HUES6 (cell line): Measurements from ENCODE around the gene ANKRD33.

Source experiments
- H3K27ac ChIP-seq: 2 replicates; pipeline ENCODE4 v1.7.0; 2013; ENCODE audit warnings: low read depth, mild to moderate bottlenecking, low read length, inconsistent platforms
- H3K27me3 ChIP-seq: 2 replicates; pipeline ENCODE4 v1.6.1; 2013; ENCODE audit warnings: low read length; ENCODE audit not compliant: control insufficient read depth, insufficient read depth
- H3K36me3 ChIP-seq: 2 replicates; pipeline ENCODE4 v1.6.1; 2013; ENCODE audit warnings: low read length; ENCODE audit not compliant: control insufficient read depth, insufficient read depth
- H3K4me1 ChIP-seq: 2 replicates; pipeline ENCODE4 v1.6.1; 2013; ENCODE audit warnings: low read length; ENCODE audit not compliant: control insufficient read depth, insufficient read depth
- H3K4me3 ChIP-seq: 2 replicates; pipeline ENCODE4 v1.5.1; 2013; ENCODE audit warnings: low read depth, low read length
- H3K9ac ChIP-seq: one replicate; pipeline ENCODE4 v1.6.1; 2013; ENCODE audit warnings: mild to moderate bottlenecking, low read length
- H3K9me3 ChIP-seq: 2 replicates; pipeline ENCODE4 v1.6.1; 2013; ENCODE audit warnings: low read depth, low read length; ENCODE audit not compliant: control insufficient read depth, insufficient read depth

Gene ANKRD33

DNA sequence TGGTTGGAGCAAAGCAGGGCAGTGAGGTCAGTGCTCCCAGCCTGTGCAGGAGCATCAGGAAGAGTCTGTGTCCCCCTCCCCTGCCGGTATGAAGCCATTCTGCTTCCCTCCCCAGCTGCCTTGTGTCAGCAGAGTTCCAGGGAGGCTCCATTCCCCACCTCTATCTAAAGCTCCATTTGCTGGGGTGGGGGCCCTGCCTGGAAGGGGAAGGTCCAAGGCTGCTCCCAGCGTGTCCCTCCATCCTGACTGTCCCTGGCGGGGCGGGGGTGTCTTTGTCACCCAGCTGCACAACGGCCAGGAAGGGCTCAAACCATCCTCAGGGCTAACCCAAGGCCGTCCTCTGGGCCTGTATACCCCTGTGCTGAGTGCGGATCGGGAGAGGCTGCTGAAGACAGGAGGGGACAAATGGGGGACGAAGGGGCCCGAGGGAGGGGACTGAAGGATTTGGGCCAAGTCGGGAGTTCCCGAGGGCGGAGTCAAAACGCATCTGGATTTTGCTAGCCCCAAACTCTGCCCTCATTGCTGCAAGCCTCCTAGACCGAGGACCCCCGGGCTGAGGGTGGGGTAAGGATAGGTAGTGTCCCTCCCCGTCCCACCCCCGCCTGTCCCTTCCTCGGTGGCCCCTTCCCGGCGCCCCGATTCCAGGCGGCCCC, 18.7 kb downstream of the ANKRD33 start:
- H3K9ac ChIP-seq, result no peak overlapping the region
- H3K27ac ChIP-seq, result no peak overlapping the region
- no peaks in the 10 kb centered on the region for H3K9me3 ChIP-seq
- no peaks in the 10 kb centered on the region for H3K36me3 ChIP-seq
- H3K4me3 ChIP-seq, result peak overlapping the region; percentile 51; the same call in 1 of the 2 replicates
- peaks cover 54% of the 10 kb centered on the region for H3K27me3 ChIP-seq
- peaks cover 14% of the 10 kb centered on the region; the same call in 1 of the 2 replicates for H3K4me1 ChIP-seq

DNA sequence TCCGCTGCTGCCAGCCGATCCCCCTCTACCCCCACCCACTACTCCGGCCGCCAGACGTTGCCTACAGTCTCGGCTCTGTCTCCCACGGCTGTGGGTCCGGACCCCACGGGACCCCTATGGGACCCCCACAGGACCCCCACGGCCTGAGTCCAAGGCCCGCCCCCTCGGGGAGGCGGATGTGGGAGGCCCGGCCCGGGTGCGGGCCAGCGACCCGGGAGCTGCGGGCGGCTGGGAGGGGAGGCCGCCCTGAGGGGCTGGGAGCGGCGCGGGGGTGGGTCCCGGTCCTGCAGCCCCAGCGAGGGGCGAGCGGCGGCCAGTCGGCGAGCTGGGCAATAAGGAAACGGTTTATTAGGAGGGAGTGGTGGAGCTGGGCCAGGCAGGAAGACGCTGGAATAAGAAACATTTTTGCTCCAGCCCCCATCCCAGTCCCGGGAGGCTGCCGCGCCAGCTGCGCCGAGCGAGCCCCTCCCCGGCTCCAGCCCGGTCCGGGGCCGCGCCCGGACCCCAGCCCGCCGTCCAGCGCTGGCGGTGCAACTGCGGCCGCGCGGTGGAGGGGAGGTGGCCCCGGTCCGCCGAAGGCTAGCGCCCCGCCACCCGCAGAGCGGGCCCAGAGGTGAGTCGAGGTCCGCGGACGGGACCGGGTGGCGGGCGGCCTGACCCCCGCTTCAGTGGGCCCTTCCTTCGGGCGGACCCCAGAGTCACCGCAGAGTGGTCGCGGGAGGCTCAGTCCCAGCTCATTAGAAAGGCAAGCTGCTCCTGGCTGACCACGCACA, 19.4 kb downstream of the ANKRD33 start, which contains the start of gene ACVRL1:
Gene ACVRL1, plus strand, starts transcription at position 422 of the 773 bp plus-strand sequence. CDS start 4,971 bp downstream, outside the sequence.
- H3K4me1 ChIP-seq, result peaks cover 20% of the 10 kb centered on the region; the same call in 1 of the 2 replicates
- H3K36me3 ChIP-seq, result no peaks in the 10 kb centered on the region
- no peaks in the 10 kb centered on the region for H3K9me3 ChIP-seq
- peak within 1 kb of the TSS; percentile 51 for H3K4me3 ChIP-seq
- H3K9ac ChIP-seq, result no peak within 1 kb of the TSS
- H3K27ac ChIP-seq, result no peak within 1 kb of the TSS
- peaks cover 54% of the 10 kb centered on the region for H3K27me3 ChIP-seq

DNA sequence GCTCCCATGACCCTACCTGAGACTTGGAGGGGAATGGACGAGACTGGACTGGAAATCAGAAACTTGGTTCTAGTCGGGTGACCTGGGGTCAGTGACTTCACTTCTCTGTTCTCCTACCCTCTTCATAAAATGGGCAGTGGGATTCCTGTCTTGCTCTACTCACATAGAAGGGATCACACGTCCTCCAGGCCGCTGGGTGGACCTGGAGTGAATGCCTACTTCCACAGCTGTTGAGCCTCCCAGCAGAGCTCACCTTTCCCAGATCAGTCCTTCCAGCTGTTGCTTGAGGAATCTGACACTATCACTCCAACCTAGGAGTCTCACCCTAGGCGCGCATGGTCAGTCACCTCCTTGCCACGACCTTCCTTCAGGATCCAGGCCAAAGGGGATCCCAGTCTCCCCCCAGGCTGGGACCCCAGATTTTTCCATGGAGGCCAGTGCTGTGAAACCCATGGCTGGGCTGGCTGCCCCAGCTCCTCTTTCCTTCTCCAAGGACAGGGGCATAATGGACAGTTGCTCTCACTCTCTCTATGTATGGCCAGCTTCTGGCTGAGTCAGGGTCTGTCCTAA, 20.0 kb downstream of the ANKRD33 start:
- Histone ChIP-seq H3K4me3 (peak overlapping the region; percentile 51), H3K4me1 (peaks cover 25% of the 10 kb centered on the region; the same call in 1 of the 2 replicates), H3K36me3 (no peaks in the 10 kb centered on the region), H3K9ac (no peak overlapping the region), H3K9me3 (no peaks in the 10 kb centered on the region), H3K27me3 (peaks cover 54% of the 10 kb centered on the region), H3K27ac (no peak overlapping the region)

DNA sequence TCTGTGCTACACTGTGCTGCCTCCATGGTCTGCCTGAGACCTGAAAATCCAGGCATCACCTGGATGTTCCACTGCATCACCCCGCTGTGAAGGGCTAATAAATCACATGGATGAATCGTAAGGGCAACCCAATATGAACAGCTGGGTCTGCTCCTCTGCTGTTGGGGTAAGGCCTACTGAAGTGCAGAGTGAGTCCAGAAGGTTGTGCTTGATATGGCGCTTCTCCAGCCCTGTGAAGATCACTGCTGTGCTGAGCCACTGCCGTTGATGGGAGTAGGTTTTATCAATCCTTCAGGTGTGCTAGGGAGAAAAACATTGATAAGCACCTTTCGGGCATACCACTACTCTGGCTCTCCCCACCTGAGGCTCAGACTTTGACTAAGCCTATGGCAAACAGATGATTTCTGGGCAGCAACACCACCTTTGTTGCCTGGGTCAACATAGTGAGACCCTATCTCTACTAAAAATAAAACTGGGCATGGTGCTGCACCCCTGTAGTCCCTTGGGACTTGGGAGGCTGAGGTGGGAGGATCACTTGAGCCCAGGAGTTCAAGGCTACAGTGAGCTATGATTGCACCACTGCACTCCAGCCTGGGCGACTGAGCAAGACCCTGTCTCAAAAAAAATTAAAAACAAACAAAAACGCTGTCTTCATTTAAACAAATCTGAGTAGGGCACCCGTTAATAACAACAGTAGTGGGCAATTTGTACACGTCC, 21.1 kb downstream of the ANKRD33 start:
- Histone ChIP-seq H3K9ac (no peak overlapping the region), H3K27me3 (peaks cover 54% of the 10 kb centered on the region), H3K36me3 (no peaks in the 10 kb centered on the region), H3K27ac (no peak overlapping the region), H3K4me3 (no peak overlapping the region), H3K4me1 (peaks cover 25% of the 10 kb centered on the region; the same call in 1 of the 2 replicates), H3K9me3 (no peaks in the 10 kb centered on the region)

DNA sequence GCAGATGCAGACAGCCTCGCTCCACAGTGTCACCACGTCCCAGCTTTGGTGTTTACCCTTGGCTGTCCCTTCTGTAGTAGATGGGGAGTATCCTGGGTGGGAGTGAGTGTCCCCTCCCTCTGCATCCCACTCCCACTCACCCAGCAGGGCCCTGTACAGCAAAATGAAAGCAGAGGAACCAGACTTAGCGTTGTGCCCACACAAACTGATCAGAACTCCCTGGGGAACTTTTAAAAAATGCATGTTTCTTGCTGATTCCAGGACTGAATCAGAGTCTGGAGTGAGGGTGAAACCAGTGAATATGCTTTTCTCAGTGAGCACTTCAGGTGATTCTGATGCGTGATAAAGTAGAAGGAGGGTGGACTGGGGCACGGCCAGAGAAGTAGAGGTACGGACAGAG, 22.3 kb downstream of the ANKRD33 start:
- Histone ChIP-seq H3K9ac (no peak overlapping the region), H3K4me1 (peaks cover 29% of the 10 kb centered on the region), H3K27me3 (peaks cover 53% of the 10 kb centered on the region), H3K4me3 (no peak overlapping the region), H3K9me3 (no peaks in the 10 kb centered on the region), H3K27ac (no peak overlapping the region), H3K36me3 (no peaks in the 10 kb centered on the region)

DNA sequence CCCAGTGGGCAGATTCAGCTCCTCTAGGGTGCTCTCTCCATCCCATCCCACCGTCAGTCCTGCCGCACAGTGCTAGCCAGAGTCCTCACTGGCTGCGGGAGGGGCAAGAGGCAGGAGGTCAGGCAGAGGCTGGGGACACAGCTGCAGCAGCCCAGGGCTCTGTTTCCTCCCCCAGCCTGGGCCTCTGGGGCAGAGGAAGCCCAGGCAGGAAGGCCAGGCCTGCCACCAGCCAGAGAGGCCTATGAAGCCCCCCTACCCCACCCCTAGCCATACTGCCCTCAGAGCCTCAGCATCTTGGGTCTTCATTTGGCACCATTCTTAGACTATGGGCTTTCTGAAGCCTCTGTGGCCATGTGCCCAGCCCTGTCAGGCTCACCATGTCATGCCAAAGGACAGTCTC, 22.8 kb downstream of the ANKRD33 start:
- peaks cover 48% of the 10 kb centered on the region for H3K27me3 ChIP-seq
- H3K36me3 ChIP-seq, result no peaks in the 10 kb centered on the region
- H3K4me3 ChIP-seq, result no peak overlapping the region
- peaks cover 30% of the 10 kb centered on the region for H3K4me1 ChIP-seq
- H3K27ac ChIP-seq, result no peak overlapping the region
- no peak overlapping the region for H3K9ac ChIP-seq
- H3K9me3 ChIP-seq, result no peaks in the 10 kb centered on the region

DNA sequence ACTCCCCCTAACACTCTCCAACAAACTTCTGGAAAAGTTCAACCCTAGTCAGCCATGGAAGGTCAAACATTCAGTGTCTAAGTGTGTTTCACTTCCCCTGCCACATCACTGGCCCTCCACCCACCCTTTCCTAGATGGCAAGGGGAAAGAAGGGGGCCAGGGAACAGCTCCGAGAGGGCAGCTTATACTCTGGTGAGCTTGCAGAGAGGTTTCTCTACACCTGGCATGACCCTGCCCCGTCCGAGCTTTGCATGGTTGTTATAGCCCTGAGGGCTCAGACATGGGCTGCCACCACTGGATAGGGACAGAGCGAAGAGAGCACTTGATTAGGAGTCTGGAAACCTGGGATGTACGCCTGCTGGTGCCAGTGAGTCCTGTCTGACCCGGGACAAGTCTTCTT, 23.4 kb downstream of the ANKRD33 start:
- Histone ChIP-seq H3K27ac (no peak overlapping the region), H3K36me3 (no peaks in the 10 kb centered on the region), H3K4me1 (peaks cover 28% of the 10 kb centered on the region), H3K4me3 (no peak overlapping the region), H3K27me3 (peaks cover 41% of the 10 kb centered on the region), H3K9me3 (no peaks in the 10 kb centered on the region), H3K9ac (peak overlapping the region; percentile 15)

DNA sequence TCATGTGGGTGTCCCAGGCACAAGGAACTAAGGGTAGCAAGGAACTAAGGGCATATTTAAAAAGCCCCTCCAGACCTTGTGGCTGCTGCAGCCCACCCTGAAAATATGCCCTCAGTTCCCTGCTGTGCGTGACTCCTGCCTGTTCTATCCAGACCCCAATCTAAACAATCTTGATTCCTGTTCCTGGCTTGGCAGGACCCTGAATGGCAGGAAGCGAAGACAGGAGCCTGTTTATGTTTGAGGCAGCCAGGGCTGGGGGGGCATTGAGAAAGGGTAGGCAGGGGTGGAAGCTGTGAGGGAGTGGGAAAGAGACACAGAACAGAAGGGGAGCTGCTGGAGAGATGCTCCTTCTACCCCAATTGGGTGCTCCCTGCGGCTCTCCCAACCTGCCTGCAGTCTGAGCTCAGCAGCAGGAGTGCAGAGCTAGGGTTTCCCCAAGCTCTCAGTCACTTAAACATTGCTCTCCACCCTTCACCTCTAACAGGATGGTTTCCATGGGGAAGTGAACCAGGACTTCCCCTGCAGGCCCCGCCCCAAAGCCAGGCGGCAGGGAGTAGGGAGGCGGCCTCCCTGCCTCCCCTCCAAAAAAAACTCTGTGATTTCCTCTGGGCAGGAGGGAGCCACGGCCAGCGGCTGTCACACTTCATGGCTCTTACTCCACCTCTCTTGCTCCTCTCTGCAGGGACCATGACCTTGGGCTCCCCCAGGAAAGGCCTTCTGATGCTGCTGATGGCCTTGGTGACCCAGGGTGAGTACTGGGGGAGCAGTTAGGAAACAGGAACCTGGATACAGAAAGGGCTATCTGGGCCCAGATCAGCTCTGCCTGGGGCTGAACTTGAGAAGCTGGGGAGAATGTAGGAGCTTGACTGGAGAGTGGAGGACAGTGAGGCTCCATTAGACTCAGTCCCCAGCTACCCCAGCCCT, 24.1 kb downstream of the ANKRD33 start:
- Histone ChIP-seq H3K9me3 (no peaks in the 10 kb centered on the region), H3K4me1 (peaks cover 24% of the 10 kb centered on the region), H3K9ac (no peak overlapping the region)

DNA sequence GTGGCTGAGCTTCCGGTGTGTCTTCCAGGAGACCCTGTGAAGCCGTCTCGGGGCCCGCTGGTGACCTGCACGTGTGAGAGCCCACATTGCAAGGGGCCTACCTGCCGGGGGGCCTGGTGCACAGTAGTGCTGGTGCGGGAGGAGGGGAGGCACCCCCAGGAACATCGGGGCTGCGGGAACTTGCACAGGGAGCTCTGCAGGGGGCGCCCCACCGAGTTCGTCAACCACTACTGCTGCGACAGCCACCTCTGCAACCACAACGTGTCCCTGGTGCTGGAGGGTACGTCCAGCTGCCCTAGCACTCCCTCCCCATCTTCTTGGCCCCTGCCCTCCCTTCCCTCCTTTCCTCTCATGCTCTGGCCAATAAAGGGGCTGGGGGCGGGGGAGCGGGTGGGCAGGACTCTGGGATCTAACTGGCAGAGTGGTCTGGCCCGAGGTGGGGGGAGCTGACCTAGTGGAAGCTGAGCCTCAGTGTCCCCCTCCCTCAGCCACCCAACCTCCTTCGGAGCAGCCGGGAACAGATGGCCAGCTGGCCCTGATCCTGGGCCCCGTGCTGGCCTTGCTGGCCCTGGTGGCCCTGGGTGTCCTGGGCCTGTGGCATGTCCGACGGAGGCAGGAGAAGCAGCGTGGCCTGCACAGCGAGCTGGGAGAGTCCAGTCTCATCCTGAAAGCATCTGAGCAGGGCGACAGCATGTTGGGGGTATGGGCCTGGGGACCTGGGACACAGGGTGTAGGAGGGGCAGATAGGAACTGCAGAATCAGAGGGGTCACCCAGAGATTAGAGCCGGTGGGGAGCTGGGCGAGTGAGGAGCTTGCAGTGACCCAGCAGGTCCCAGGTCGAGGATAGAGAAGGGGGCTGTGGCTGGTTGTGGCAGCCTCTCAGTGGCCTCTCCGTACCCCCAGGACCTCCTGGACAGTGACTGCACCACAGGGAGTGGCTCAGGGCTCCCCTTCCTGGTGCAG, 25.4 kb downstream of the ANKRD33 start:
- peaks cover 21% of the 10 kb centered on the region for H3K27me3 ChIP-seq
- H3K9me3 ChIP-seq, result no peaks in the 10 kb centered on the region
- H3K27ac ChIP-seq, result no peak overlapping the region
- H3K4me3 ChIP-seq, result no peak overlapping the region
- peaks cover 24% of the 10 kb centered on the region for H3K4me1 ChIP-seq
- no peak overlapping the region for H3K9ac ChIP-seq
- H3K36me3 ChIP-seq, result no peaks in the 10 kb centered on the region

More for the DNA sequence above, 24.1 kb downstream of the ANKRD33 start:
- Histone ChIP-seq H3K27ac (no peak overlapping the region), H3K36me3 (no peaks in the 10 kb centered on the region), H3K27me3 (peaks cover 34% of the 10 kb centered on the region), H3K4me3 (no peak overlapping the region)
